ENCODE measurements around the gene NEO1.

DNA sequence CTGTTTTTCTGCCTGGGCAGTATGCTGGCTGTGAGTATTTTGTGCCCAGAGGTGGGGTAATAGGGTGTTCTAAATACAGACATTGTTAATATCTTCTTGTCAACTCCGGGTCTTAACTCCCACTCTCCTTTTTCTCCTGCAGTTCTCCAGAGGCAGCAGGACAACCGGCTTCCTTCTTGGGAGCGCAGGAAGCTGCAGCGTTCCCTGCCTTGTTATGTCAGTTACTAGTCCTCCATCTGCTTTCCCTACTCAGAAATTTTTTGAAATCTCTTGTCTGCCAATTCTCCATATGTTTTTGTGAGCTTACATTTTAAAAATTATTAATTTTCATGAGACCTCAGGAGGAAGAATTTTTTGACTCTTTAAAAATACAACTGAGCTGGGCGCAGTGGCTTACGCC lies 67.2 kb downstream of the NEO1 start:
- TF ChIP-seq, protein P1, sequence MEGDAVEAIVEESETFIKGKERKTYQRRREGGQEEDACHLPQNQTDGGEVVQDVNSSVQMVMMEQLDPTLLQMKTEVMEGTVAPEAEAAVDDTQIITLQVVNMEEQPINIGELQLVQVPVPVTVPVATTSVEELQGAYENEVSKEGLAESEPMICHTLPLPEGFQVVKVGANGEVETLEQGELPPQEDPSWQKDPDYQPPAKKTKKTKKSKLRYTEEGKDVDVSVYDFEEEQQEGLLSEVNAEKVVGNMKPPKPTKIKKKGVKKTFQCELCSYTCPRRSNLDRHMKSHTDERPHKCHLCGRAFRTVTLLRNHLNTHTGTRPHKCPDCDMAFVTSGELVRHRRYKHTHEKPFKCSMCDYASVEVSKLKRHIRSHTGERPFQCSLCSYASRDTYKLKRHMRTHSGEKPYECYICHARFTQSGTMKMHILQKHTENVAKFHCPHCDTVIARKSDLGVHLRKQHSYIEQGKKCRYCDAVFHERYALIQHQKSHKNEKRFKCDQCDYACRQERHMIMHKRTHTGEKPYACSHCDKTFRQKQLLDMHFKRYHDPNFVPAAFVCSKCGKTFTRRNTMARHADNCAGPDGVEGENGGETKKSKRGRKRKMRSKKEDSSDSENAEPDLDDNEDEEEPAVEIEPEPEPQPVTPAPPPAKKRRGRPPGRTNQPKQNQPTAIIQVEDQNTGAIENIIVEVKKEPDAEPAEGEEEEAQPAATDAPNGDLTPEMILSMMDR (IDR thresholded peaks at IDR 0.05; ENCODE audit: insufficient read depth, low read length, poor library complexity, severe bottlenecking) = no peak
- TF ChIP-seq EZH2phosphoT487 (conservative IDR thresholded peaks at IDR 0.05; ENCODE audit: low read length) = no peak
